ENCODE results near the gene HS6ST2. TPM values are rescaled to one million over a fixed set of nuclear protein-coding genes. Genes with fewer than 3 reads are reported as not detected.

Gene HS6ST2
- total and polyA plus RNA-seq, 10 of the 15 experiments (the other 5 are each of a cell fraction or from before 2014, with no cell fraction given) = not detected

GRCh38 chrX:132821974-132822633 lies 136.3 kb downstream of the HS6ST2 start:
- H3K4me2 ChIP-seq (ENCODE audit: control insufficient read depth, insufficient read depth) = no peak overlapping the region
- no TSS peak for BruUV-seq (replicated peaks)
- WGBS (ENCODE audit: insufficient coverage, insufficient replicate concordance, low lambda C conversion rate, missing lambda C conversion rate) = 11% methylated on average over 3 of the region's 3 CpGs
- no peaks in the 10 kb centered on the region for H3K27me3 ChIP-seq (replicated peaks in 1 of 2; ENCODE audit: control insufficient read depth in 2 of 2, insufficient read depth in 2 of 2, low read length in 1 of 2)
- FAIRE-seq (no peak), DNase-seq (ENCODE audit: low read depth, low spot score) (no peak), ATAC-seq (no peak)
- POLR2A ChIA-PET = interaction anchor here (0.8 kb wide), 1 partner anchor 10 kb away, joined by 3 read pairs; no protein-coding TSS in a partner anchor
- no peaks in the 10 kb centered on the region for H3K9me3 ChIP-seq (replicated peaks; ENCODE audit: control insufficient read depth, insufficient read depth, low read length)
- H3K36me3 ChIP-seq (ENCODE audit: control insufficient read depth in 2 of 2, insufficient read depth in 2 of 2, low read length in 1 of 2) = no peaks in the 10 kb centered on the region
- H3K27ac ChIP-seq (ENCODE audit: control insufficient read depth, insufficient read depth) = no peak overlapping the region
- SMC1A ChIA-PET (ENCODE audit: uncharacterized antibody, unreplicated experiment) = interaction anchor here (0.5 to 1.3 kb wide), 4 partner anchors 10 to 729 kb away, joined by 3 to 4 read pairs (median 3); no protein-coding TSS in a partner anchor
- no peaks in the 10 kb centered on the region for H3K79me2 ChIP-seq (ENCODE audit: control insufficient read depth, insufficient read depth, low read length)
- H3K9ac ChIP-seq (ENCODE audit: control insufficient read depth, insufficient read depth, low read length) = no peak overlapping the region
- H3K4me1 ChIP-seq (ENCODE audit: control insufficient read depth, insufficient read depth, low read length) = no peaks in the 10 kb centered on the region
- RAD21 ChIA-PET (ENCODE audit: unreplicated experiment) = no interaction called here
- intact Hi-C loops (cut with micrococcal nuclease; ENCODE audit: unreplicated experiment) = no loop called here
- no peak overlapping the region for H3K4me3 ChIP-seq
- CTCF ChIA-PET = interaction anchor here (1.1 kb wide), 1 partner anchor 31 kb away, joined by 3 read pairs; no protein-coding TSS in a partner anchor
- H4K20me1 ChIP-seq (ENCODE audit: control insufficient read depth, insufficient read depth) = no peaks in the 10 kb centered on the region
- H2AFZ ChIP-seq (ENCODE audit: control insufficient read depth, low read depth, low read length) = no peak overlapping the region
- in situ Hi-C loops (cut with MboI) = no loop called here
- TF ChIP-seq POLR2AphosphoS5 (IDR thresholded peaks at IDR 0.05; ENCODE audit: low read length) (no peak), IKZF2 (IDR thresholded peaks at IDR 0.05) (no peak), PAX5 (IDR thresholded peaks at IDR 0.05; ENCODE audit: borderline replicate concordance, low read depth, low read length) (no peak), RFX5 (IDR thresholded peaks at IDR 0.05; ENCODE audit: low read depth, low read length) (no peak), IRF3 (IDR thresholded peaks at IDR 0.05) (no peak), HCFC1 (IDR thresholded peaks at IDR 0.05; ENCODE audit: low read length) (no peak), BMI1 (IDR thresholded peaks at IDR 0.05; ENCODE audit: borderline replicate concordance) (no peak), MLLT1 (IDR thresholded peaks at IDR 0.05) (no peak), SREBF1 (IDR thresholded peaks at IDR 0.05; ENCODE audit: low read length) (no peak), ZNF207 (IDR thresholded peaks at IDR 0.05; ENCODE audit: borderline replicate concordance) (no peak), HDGF (IDR thresholded peaks at IDR 0.05) (no peak), TBL1XR1 (IDR thresholded peaks at IDR 0.05; ENCODE audit: low read depth, low read length) (no peak), MYB (IDR thresholded peaks at IDR 0.05; ENCODE audit: borderline replicate concordance, low read depth, low read length) (no peak), ZBTB40 (IDR thresholded peaks at IDR 0.05; ENCODE audit: borderline replicate concordance) (no peak), RBBP5 (conservative IDR thresholded peaks at IDR 0.05) (no peak)

All from GM12878 (cell line).